CD4-positive, alpha-beta T cell treated with Interleukin-12 subunit alpha and Interleukin-12 subunit beta, for 1 hour (primary cell): ENCODE results near the gene AZI2.

Source experiments
- DNase-seq: peaks from one replicate; pipeline ENCODE4 v3.0.0-alpha.2; 2020

AZI2 gene

DNA sequence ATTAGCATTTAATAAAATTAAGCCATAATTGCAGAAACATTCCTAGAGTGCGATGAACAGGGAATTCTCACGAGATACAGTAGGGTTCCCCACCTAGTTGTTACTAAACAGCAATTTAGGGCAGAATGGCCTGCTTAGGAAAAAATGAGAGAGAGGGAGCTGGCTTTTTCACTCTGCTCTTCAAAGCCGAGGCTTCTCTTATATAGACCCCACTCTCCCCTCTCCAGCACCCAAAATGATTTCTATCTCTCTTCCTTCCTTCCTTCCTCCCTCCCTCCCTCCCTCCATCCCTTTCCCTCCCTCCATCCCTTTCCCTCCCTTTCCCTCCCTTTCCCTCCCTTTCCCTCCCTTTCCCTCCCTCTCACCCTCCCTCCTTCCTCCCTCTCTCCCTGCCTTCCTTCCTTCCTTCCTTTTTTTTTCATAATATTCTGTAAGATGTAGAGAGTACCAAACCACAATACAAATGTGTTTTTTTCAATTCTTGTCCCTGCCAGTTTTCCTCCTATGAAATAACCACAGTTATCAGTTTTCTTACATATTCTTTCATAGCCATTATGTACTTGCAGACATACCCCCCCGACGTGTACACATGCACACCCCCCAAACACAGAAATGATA lies 48.2 kb downstream of the AZI2 start:
- DNase-seq: no peak

DNA sequence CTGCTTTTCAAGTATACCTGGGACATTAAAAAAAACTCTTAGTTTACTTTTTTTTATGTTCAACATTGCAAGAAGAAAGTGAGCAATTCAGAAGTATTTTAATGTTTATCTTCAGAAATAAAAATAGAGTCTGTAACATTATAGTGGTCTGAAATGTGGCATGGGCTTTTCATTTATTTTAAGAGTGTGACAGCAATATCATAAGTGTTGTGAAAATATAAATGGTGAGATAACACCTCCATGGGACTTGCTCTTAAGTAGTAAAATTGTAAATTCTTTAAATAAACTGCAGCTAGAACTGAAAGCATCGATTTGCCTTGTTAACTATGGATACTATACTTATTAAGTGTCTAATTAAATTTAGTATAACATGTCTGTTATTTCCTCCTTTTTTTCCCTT lies 48.9 kb downstream of the AZI2 start:
- no peak for DNase-seq

DNA sequence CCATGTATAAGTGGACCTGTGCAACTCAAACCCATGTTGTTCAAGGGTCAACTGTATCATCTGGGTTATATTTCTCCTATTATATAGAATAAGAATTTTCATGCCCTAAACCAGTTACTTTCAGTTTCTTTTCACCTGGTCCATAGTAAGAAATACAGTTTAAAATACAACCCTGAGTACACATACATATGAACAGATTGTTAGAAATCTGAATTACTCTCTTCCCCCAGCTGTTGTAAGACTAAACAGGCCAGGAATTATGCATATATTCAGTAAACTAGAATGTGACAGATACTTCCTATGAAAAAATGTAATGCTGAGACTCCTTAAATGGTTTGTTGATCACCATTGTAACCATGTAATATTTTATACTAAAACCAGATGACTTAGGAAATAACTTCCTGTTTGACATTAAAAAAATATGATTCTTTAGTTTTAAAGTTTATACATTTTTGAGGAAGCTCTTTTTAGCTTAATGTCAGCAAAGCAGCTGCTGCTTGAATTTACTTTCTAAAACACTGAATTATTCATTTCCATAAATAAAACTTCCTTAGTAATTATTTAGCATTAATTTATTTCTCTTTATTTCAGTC lies 52.6 kb downstream of the AZI2 start:
- no peak for DNase-seq

DNA sequence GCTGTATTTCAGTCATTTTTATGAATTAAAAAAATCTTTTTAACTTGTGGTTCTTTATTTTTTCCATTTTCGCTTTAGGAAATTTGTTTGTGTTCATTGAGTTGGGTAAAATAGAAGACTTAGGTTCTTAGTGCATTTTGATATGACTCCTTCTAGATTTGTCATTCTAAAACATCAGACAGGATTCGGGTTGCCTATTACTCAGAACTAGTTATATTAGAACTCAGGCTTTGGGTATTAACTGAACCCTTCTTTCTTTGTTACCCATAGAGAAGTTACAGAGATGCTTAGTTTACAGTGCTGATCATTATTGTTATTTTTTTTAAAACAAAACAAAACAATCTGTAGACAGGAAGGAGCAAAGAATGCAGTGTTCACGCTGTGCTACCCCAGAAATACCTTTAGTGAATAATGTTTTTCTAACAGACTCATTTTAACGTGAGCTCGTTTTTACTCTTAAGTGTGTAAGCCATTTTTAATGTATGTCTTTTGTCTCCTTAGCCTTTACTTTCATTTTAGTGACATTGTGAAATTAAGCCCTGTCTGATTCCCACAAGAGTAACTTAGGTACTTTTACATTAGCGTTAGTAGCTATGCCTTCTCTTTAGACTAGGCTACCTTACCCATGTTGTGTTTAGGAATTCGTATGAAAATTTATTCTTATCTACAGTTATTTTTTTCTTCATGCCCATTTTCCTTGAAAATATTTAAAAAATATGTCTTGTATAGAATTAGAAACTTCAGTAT lies 53.8 kb downstream of the AZI2 start:
- DNase-seq: no peak

DNA sequence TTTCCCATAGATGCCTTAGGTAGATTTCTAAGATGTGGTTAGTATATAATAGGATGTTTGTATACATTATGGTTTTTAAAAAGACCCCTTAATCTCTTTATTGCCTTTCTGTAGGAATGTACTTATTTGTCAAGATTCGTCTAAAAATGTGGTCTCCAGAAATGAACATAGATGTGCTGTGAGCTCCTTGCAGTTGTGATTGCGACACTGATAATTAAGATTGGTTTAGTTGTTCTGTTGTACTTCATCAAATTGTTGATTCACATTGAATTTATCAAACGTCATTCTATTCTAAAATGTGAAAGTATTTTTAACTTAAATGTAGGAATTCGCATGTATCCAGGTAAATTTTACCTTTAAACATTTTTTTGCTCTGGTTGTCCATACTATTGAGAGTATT lies 56.0 kb downstream of the AZI2 start:
- no peak for DNase-seq

DNA sequence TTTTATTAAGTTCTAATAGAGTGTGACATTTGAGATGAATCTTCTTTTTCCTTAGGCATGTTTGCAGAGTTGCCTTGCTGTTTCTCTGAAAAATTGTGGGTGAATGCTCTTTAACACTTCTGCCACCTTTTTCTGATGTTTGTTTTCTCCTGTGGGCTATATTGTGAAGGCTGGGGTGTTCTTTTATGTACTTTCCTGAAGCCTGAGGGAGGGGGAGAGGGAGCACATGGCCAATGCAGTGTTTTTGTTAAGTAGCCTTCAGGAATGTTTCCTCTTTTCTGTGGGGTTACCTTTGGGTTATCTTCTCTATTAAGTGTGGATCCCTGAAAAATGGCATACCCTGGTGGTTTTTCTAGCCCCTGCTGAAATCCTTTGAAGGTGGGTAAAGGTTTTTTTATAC lies 57.0 kb downstream of the AZI2 start:
- DNase-seq: no peak

DNA sequence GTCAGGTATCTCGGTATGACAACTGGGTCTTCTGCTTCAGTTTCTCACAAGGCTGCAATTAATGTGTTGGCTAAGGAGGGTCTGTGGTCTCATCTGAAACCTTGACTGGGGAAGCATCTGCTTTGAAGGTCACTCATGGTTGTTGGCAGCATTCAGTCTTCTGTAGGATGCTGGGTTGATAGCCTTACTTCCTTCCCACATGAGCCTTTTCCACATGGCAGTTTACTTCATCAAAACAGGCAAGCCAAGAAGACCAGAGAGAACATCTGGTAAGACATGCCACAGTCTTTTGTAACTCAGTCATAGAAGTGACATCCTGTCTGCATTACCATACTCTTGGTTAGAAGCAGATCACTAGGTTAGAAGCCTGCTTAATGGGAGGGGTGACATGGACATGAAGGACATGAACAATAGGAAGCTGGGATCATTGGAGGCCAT lies 57.7 kb downstream of the AZI2 start:
- no peak for DNase-seq

DNA sequence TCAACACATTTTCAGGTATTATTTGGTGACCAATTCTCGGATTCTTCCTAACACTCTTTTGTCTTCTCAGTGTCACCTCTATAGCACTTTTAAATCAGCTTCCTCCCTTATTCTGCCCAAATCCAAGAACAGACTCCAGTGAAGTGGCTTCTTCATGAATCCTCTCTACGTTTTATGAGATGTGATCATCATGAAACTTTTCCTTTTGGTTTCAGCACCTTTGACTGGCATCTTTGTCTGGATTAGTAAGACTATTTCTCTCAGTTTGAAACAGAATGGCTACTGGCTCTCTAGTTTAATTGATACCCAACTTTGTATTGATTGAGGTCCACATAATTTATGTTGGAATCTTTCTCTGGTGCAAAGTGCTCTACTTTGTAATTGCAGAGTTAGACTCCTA lies 61.6 kb downstream of the AZI2 start:
- DNase-seq: no peak

DNA sequence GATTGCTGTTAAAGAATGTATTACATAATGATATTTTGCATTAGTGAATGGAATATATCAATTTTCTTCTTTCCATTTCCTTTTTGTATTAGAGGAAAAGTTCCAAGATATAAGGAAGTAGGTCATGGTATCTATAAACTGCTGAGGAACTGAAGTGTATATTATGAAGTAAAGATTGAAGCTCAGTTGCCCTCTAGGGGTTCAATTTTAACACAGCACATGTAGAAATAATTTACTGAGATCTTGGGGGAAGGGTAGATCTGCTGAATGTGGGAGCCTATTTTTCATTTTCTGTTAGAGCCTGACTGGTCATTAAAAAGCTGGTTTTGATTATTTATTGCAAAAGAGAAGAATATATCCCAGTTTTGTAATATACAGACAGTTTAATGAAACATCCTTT lies 62.0 kb downstream of the AZI2 start:
- peak; percentile 52 for DNase-seq

DNA sequence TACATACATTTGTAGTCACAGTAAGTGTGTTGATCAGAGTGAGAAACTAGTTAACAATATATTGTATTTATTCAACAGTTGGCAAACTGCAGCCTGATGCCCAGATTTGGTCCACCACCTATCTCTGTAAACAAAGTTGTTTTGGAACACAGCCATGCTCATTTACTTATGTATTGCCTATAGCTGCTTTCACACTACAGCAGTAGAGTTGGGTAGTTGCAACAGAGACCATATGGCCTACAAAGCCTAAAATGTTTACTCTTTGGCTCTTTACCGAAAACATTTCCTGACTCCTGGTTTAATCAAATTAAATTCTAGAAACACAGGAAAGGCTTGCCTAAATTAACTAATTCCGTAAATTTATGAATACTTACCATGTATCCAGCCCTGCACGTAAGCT lies 67.8 kb downstream of the AZI2 start:
- DNase-seq: no peak

DNA sequence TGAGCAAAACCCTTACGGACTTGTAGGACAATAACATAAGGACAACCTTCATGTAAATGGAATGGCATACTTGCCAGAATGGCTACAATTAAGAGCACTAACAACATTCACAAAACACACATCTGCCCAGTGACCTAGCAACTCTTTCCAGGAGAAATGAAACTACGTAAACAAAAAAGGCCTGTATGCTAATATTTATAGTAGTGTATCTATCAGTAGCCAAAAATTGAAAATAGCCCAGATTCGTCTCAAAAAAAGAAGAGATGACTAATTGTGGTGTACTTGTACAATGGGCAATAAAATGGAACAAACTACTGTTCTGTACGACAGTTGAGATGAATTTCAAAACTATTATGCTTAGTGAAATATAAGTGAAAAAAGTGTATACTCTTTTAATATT lies 68.9 kb downstream of the AZI2 start:
- DNase-seq: no peak

DNA sequence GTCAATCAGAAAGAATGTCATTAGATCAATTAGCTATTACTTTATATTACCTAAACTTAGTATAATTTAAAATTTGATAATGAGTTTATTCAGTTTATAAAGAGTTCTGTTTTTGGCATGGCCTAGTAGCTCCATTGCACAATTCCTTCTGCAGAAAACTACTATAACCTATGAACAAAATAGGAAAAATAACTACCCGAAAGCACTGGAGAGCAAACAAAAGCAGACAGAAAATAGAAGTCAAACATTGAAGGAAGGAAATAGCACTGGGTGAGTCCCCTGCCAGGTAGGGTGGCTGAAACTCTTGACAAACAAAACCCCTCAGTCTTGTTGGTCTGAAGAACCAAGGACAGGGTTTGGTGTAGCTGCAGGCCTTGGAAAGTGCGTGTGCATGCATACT lies 69.7 kb downstream of the AZI2 start:
- no peak for DNase-seq

DNA sequence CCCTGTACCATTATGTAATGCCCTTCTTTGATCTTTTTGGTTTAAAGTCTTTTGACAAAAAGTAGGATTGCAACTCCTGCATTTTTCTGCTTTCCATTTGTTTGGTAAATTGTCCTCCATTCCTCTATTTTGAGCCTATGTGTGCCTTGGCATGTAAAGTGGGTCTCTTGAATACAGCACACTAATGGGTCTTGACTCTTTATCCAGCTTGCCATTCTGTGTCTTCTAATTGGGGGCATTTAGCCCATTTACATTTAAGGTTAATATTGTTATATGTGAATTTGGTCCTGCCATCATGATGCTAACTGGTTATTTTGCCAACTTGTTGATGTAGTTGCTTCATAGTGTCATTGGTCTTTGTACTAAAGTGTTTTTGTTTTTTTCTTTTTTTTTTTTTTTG lies 74.8 kb downstream of the AZI2 start:
- no peak for DNase-seq
